Measurements from ENCODE around the gene STIM1. TPM values are rescaled to one million over a fixed set of nuclear protein-coding genes. Genes with fewer than 3 reads are reported as not detected.
"Not testable (repeated sequence)": the region's sequence is repeated elsewhere in the genome, so short reads cannot be mapped to it uniquely, and the experiment has no call there.

The STIM1 gene
- polyA plus RNA-seq: 10 to 100 TPM; 29.5 to 42.7 TPM

DNA sequence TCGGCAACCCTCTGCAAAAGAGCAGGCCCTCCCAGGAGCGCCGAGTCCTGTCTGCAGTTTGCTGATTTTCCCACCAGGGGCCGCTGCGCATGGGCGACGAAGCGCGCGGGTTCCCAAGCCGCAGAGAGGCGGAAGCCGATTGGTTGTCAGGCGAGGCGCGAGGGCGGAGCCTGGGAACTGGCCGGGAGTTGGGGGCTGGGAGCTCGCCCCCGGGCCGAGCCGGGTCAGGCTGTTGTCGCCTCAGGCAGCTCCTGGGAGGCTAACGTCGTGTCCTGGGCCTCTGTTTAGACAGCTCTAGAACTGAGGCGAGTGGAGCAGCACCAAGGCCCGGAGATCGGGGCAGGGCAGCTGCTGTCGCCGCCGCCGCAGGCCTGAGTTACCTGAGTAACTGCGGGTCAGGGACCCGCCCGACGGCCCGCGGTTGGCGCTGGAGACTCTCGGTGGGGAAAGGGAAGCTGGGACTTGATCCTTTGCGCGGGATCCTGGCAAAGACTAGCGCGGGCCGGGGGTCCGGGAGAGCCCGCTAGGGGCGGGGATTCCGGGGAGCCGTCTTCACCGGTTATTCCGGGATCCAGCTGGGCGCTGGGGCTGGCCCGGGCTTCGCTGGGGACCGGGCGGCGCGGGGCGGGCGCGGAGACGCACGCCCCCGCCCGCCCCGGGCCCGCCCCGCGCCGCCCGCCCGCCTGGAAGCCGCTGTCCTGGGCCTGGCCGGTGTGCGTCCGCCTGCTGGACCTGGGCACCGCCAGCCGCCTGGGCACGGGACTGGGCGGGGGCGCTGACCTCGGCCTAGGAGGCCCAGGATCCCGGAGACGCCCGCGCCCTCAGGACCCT is at the start of gene STIM1:
Gene STIM1, plus strand, starts transcription at position 688 of the 831 bp plus-strand sequence. CDS start 607 bp downstream, outside the sequence.
- Histone ChIP-seq H3K27ac (ENCODE audit: low read depth in 2 of 2, low read length in 1 of 2) (peak within 1 kb of the TSS; percentile 95 to 99), H3K36me3 (ENCODE audit: control insufficient read depth in 2 of 2, insufficient read depth in 2 of 2, low read length in 1 of 2) (no peaks in the 10 kb centered on the region), H3K27me3 (ENCODE audit: control insufficient read depth in 1 of 2, insufficient read depth in 2 of 2, low read length in 2 of 2) (no peaks in the 10 kb centered on the region), H3K4me3 (ENCODE audit: low read depth in 1 of 2, low read length in 2 of 2) (peak within 1 kb of the TSS; percentile 80 to 82), H3K4me1 (ENCODE audit: control insufficient read depth in 2 of 2, insufficient read depth in 2 of 2, low read length in 1 of 2) (peaks cover 4 to 11% of the 10 kb centered on the region in 2 donors), H3K9me3 (ENCODE audit: control insufficient read depth in 2 of 2, insufficient read depth in 1 of 2, low read depth in 1 of 2, low read length in 1 of 2) (no peaks in the 10 kb centered on the region)
- 0 to 1% methylated on average over 49 to 87 of the region's 87 CpGs for WGBS, 2 donors

DNA sequence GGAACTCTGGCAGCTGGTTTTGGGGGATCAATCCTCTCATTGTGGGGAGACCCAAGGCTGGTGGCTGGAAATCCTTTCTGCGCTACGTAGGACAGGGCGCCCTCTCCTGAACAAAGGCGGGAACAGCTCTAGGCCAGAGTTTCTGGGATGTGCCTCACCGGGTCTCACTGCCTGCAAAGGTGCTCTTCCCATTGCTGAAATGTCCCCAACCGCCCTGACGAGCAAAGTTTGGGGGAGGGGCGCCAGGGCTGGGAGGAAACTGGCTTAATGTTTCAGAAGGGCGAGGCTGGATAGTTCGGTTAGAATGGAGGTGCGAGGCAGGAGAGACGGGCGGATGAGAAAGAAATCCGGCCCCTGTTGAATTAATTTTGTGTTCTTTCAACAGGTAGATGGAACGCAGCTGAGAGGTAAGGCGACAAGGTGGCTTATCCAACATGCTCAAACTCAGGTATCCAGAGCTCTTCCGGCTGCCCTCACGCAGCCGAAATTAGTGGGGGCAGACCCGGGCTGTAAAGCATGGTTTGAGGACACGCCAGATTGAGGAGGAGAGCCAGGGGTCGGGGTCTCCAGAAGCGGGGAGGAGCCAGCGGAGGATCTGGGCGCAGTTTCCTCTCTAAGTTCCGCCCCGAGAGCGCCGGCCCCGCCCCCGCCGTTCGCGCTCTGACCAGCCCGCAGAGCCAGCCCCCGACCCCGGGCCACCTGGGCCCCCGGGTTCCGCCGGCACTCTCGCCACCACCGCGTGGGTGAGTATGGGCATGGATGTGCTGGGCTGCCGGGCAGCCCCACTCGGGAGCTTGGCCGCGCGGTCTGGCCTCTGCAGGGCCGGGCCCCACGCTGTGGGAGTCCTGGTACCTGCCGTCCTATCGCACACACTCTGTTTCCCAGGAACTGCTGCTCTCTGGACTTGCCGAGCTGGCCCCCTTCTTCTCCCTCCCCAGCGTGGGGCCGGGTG is 47.3 kb upstream of the STIM1 start, which contains the start of gene PGAP2:
Gene PGAP2, plus strand, starts transcription at position 652 of the 952 bp plus-strand sequence. CDS start 2,700 bp downstream, outside the sequence.
- peaks cover 0 to 11% of the 10 kb centered on the region in 2 donors for H3K4me1 ChIP-seq (ENCODE audit: control insufficient read depth in 2 of 2, insufficient read depth in 2 of 2, low read length in 1 of 2)
- 2% methylated on average over 39 to 55 of the region's 55 CpGs for WGBS, 2 donors
- H3K36me3 ChIP-seq (ENCODE audit: control insufficient read depth in 2 of 2, insufficient read depth in 2 of 2, low read length in 1 of 2): no peaks in the 10 kb centered on the region
- peak within 1 kb of the TSS; percentile 71 to 88 for H3K27ac ChIP-seq (ENCODE audit: low read depth in 2 of 2, low read length in 1 of 2)
- H3K9me3 ChIP-seq (ENCODE audit: control insufficient read depth in 2 of 2, insufficient read depth in 1 of 2, low read depth in 1 of 2, low read length in 1 of 2): no peaks in the 10 kb centered on the region
- no peaks in the 10 kb centered on the region for H3K27me3 ChIP-seq (ENCODE audit: control insufficient read depth in 1 of 2, insufficient read depth in 2 of 2, low read length in 2 of 2)
- peak within 1 kb of the TSS; percentile 54 to 68 for H3K4me3 ChIP-seq (ENCODE audit: low read depth in 1 of 2, low read length in 2 of 2)

DNA sequence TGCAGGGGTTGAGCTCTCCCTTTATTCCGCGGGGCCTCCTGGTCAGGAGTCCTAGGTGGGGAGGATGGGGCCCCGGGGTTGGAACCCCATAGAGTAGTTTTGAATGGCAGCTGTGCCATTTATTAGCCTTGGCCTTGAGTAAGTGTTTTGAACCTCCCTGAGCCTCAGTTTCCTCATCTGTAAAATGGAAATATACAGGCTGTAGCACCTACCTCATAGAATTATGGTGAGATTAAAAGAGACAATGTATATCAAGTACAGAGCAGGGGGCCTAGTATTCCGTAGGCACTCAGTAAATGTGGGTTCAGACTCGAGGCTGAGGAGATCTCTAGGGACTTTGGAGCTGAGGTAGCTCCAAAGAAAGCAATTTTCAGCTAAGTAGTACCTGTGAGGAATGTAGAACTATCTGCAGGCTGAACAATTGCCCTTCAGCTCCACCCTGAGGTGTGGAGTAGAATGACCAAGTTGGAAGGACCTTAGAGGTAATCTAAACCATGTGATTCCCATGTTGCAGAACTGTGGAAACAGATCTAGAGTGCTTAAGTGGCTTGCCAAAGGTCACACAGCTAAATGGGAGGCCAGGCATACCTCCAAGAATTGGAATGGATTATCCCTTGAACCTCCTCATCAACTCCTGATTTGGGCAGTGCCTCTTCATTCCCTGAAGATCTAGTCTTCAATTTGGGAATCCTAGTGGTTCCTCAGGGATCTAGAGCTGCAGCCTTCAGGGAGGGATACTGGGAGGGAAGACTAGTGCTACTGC is 46.4 kb upstream of the STIM1 start:
- WGBS, 2 donors: 21 to 26% methylated on average over 5 of the region's 5 CpGs
- H3K4me3 ChIP-seq (ENCODE audit: low read depth in 1 of 2, low read length in 2 of 2): peak overlapping the region; percentile 54 to 68

DNA sequence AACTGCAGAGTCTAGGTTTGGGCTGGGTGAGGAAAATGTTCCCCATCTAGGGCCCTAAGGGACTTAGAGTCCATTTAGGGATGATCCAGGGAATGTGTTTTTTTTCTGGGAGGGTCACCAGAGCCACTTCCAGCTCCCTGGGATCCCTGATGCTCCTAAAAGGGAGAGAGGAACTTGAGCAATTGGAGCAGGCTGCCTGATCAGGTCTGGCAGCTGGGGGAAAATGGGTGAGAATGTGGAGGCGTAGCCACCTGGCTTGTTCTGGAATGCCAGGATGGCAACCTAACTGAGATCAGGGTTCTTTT is 45.9 kb upstream of the STIM1 start:
- 62 to 76% methylated on average over 1 of the region's 1 CpG for WGBS, 2 donors
- H3K27me3 ChIP-seq (ENCODE audit: control insufficient read depth in 1 of 2, insufficient read depth in 2 of 2, low read length in 2 of 2): no peaks in the 10 kb centered on the region
- no peaks in the 10 kb centered on the region for H3K9me3 ChIP-seq (ENCODE audit: control insufficient read depth in 2 of 2, insufficient read depth in 1 of 2, low read depth in 1 of 2, low read length in 1 of 2)
- H3K27ac ChIP-seq (ENCODE audit: low read depth in 2 of 2, low read length in 1 of 2): peak overlapping the region; percentile 64 to 88
- H3K4me3 ChIP-seq (ENCODE audit: low read depth in 1 of 2, low read length in 2 of 2): no peak overlapping the region
- no peaks in the 10 kb centered on the region for H3K36me3 ChIP-seq (ENCODE audit: control insufficient read depth in 2 of 2, insufficient read depth in 2 of 2, low read length in 1 of 2)
- H3K4me1 ChIP-seq (ENCODE audit: control insufficient read depth in 2 of 2, insufficient read depth in 2 of 2, low read length in 1 of 2): peaks cover 0 to 11% of the 10 kb centered on the region in 2 donors

More for the DNA sequence above, 46.4 kb upstream of the STIM1 start:
- Histone ChIP-seq H3K36me3 (ENCODE audit: control insufficient read depth in 2 of 2, insufficient read depth in 2 of 2, low read length in 1 of 2) (no peaks in the 10 kb centered on the region), H3K27me3 (ENCODE audit: control insufficient read depth in 1 of 2, insufficient read depth in 2 of 2, low read length in 2 of 2) (no peaks in the 10 kb centered on the region), H3K27ac (ENCODE audit: low read depth in 2 of 2, low read length in 1 of 2) (peak overlapping the region; percentile 71 to 88), H3K4me1 (ENCODE audit: control insufficient read depth in 2 of 2, insufficient read depth in 2 of 2, low read length in 1 of 2) (peaks cover 0 to 11% of the 10 kb centered on the region in 2 donors), H3K9me3 (ENCODE audit: control insufficient read depth in 2 of 2, insufficient read depth in 1 of 2, low read depth in 1 of 2, low read length in 1 of 2) (no peaks in the 10 kb centered on the region)

DNA sequence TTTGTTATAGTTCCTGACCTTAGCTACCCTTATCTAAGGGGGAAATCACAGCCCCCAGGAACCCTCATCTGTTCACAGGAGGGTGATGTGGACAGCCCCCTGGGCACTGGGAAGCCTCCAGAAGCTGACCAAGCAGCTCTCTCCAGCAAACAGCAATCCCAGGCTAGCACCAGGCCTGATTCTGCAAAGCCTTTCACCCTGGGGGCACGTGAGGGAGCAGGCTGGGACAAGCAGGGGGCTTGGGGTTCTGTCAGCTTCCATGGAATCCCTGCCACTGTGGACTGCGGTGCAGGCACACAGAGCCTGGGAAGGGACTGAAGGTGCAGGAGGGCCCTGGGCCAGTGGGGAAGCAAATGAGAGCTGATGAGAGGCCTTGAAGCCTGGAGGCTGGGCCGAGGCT is 45.0 kb upstream of the STIM1 start:
- Histone ChIP-seq H3K4me3 (ENCODE audit: low read depth in 1 of 2, low read length in 2 of 2) (no peak overlapping the region), H3K27me3 (ENCODE audit: control insufficient read depth in 1 of 2, insufficient read depth in 2 of 2, low read length in 2 of 2) (no peaks in the 10 kb centered on the region), H3K9me3 (ENCODE audit: control insufficient read depth in 2 of 2, insufficient read depth in 1 of 2, low read depth in 1 of 2, low read length in 1 of 2) (no peaks in the 10 kb centered on the region), H3K36me3 (ENCODE audit: control insufficient read depth in 2 of 2, insufficient read depth in 2 of 2, low read length in 1 of 2) (no peaks in the 10 kb centered on the region), H3K4me1 (ENCODE audit: control insufficient read depth in 2 of 2, insufficient read depth in 2 of 2, low read length in 1 of 2) (peaks cover 0 to 11% of the 10 kb centered on the region in 2 donors), H3K27ac (ENCODE audit: low read depth in 2 of 2, low read length in 1 of 2) (no peak overlapping the region)
- 62% methylated on average over 3 of the region's 3 CpGs for WGBS, 2 donors

DNA sequence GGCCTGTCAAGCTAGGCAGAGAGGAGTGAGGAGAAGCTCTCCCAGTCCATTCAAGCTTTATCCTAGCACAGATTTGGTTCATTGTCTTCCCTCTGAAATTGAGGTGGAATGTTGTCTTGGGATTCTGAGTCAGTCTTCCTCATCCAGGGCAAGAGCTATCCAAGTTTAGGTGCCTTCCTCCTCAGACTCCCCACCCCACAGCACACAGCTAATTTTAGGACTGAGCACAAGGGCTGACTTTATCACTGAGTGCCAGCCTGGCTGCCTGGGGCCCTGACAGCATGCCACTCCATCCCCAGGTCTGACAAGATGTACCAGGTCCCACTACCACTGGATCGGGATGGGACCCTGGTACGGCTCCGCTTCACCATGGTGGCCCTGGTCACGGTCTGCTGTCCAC is 44.5 kb upstream of the STIM1 start:
- WGBS, 2 donors: 96% methylated on average over 4 of the region's 4 CpGs
- Histone ChIP-seq H3K27ac (ENCODE audit: low read depth in 2 of 2, low read length in 1 of 2) (no peak overlapping the region), H3K4me1 (ENCODE audit: control insufficient read depth in 2 of 2, insufficient read depth in 2 of 2, low read length in 1 of 2) (peaks cover 0 to 11% of the 10 kb centered on the region in 2 donors), H3K27me3 (ENCODE audit: control insufficient read depth in 1 of 2, insufficient read depth in 2 of 2, low read length in 2 of 2) (no peaks in the 10 kb centered on the region), H3K36me3 (ENCODE audit: control insufficient read depth in 2 of 2, insufficient read depth in 2 of 2, low read length in 1 of 2) (no peaks in the 10 kb centered on the region), H3K9me3 (ENCODE audit: control insufficient read depth in 2 of 2, insufficient read depth in 1 of 2, low read depth in 1 of 2, low read length in 1 of 2) (no peaks in the 10 kb centered on the region), H3K4me3 (ENCODE audit: low read depth in 1 of 2, low read length in 2 of 2) (no peak overlapping the region)

DNA sequence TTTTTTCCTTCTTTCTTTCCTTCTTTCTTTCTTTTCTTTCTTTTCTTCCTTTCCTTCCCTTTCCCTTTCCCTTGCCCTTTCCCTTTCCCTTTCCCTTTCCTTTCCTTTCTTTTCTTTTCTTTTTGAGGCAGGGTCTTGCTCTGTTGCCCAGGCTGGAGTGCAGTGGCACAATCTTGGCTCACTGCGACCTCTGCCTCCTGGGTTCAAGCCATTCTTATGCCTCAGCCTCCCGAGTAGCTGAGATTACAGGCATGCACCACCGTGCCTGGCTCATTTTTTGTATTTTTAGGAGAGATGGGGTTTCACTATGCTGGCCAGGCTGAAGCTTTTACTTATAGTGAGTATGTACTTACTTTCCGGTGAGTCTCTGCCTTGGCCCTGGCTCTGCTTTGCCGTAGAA is 40.6 kb upstream of the STIM1 start:
- not testable (repeated sequence) for H3K4me3 ChIP-seq (ENCODE audit: low read depth in 1 of 2, low read length in 2 of 2); H3K36me3 ChIP-seq (ENCODE audit: control insufficient read depth in 2 of 2, insufficient read depth in 2 of 2, low read length in 1 of 2); H3K9me3 ChIP-seq (ENCODE audit: control insufficient read depth in 2 of 2, insufficient read depth in 1 of 2, low read depth in 1 of 2, low read length in 1 of 2); H3K27me3 ChIP-seq (ENCODE audit: control insufficient read depth in 1 of 2, insufficient read depth in 2 of 2, low read length in 2 of 2); H3K27ac ChIP-seq (ENCODE audit: low read depth in 2 of 2, low read length in 1 of 2); H3K4me1 ChIP-seq (ENCODE audit: control insufficient read depth in 2 of 2, insufficient read depth in 2 of 2, low read length in 1 of 2)
- WGBS, 2 donors: 97% methylated on average over 5 of the region's 5 CpGs

DNA sequence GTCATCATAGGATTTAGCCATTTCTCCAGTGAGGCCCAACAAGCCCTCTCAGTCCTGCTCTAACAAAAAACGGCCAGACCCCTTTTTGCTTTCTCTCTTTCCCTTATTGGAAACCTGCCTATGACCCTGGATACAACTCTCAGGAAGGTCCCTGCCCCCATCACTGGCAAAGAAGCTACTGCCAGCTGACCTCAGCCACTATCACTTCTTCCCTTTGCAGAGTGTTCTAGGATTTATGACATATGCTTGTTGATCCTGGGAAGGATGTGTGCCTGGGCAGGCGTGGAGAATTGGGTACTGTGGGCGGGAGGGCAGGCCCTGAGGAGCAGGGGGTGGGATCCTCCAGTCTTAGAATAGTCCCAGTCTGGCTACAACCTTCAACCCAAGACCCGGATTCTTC is 39.6 kb upstream of the STIM1 start:
- no peaks in the 10 kb centered on the region for H3K9me3 ChIP-seq (ENCODE audit: control insufficient read depth in 2 of 2, insufficient read depth in 1 of 2, low read depth in 1 of 2, low read length in 1 of 2)
- no peak overlapping the region for H3K4me3 ChIP-seq (ENCODE audit: low read depth in 1 of 2, low read length in 2 of 2)
- peaks cover 0 to 3% of the 10 kb centered on the region in 2 donors for H3K4me1 ChIP-seq (ENCODE audit: control insufficient read depth in 2 of 2, insufficient read depth in 2 of 2, low read length in 1 of 2)
- WGBS, 2 donors: 84 to 86% methylated on average over 4 of the region's 4 CpGs
- H3K27ac ChIP-seq (ENCODE audit: low read depth in 2 of 2, low read length in 1 of 2): no peak overlapping the region
- no peaks in the 10 kb centered on the region for H3K36me3 ChIP-seq (ENCODE audit: control insufficient read depth in 2 of 2, insufficient read depth in 2 of 2, low read length in 1 of 2)
- H3K27me3 ChIP-seq (ENCODE audit: control insufficient read depth in 1 of 2, insufficient read depth in 2 of 2, low read length in 2 of 2): no peaks in the 10 kb centered on the region

DNA sequence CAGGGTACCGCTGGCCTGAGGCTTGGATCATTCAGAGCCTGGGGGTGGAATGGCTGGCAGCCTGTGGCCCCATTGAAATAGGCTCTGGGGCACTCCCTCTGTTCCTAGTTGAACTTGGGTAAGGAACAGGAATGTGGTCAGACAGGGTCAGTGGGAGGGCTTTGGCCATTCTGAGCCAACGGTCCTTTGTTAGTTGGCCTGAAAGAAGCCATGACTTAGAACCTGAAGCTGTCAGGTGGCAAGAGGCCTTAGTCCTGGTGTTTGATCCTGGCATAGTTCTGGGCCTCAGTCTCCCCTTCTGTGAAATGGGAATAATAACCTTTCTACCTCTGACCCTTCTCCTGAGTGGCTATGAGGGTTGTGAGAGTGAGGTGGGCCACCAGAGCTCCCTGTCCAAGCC is 38.8 kb upstream of the STIM1 start:
- 68% methylated on average over 2 of the region's 2 CpGs for WGBS, 2 donors
- H3K4me1 ChIP-seq (ENCODE audit: control insufficient read depth in 2 of 2, insufficient read depth in 2 of 2, low read length in 1 of 2): peaks cover 0 to 3% of the 10 kb centered on the region in 2 donors
- no peaks in the 10 kb centered on the region for H3K36me3 ChIP-seq (ENCODE audit: control insufficient read depth in 2 of 2, insufficient read depth in 2 of 2, low read length in 1 of 2)
- H3K27me3 ChIP-seq (ENCODE audit: control insufficient read depth in 1 of 2, insufficient read depth in 2 of 2, low read length in 2 of 2): no peaks in the 10 kb centered on the region
- no peak overlapping the region for H3K27ac ChIP-seq (ENCODE audit: low read depth in 2 of 2, low read length in 1 of 2)
- H3K4me3 ChIP-seq (ENCODE audit: low read depth in 1 of 2, low read length in 2 of 2): no peak overlapping the region
- no peaks in the 10 kb centered on the region for H3K9me3 ChIP-seq (ENCODE audit: control insufficient read depth in 2 of 2, insufficient read depth in 1 of 2, low read depth in 1 of 2, low read length in 1 of 2)
